GM21381 (cell line): ENCODE data around the gene MTX3.

Experiments
- ATAC-seq: cut with Tn5 transposase; IDR thresholded peaks from one replicate; pipeline ENCODE4 v1.9.1; 2021; ENCODE audit warnings: mild to moderate bottlenecking, moderate library complexity; ENCODE audit not compliant: unreplicated experiment

Gene MTX3

GRCh38 chr5:79936002-79936645, 54.9 kb downstream of the MTX3 start:
- no peak for ATAC-seq

- ATAC-seq, result no peak
Observed at GRCh38 chr5:79934681-79935080, 56.4 kb downstream of the MTX3 start.

GRCh38 chr5:79932510-79933504, 58.3 kb downstream of the MTX3 start:
- ATAC-seq, result no peak

- ATAC-seq, result no peak
Observed at GRCh38 chr5:79931866-79932265, 59.2 kb downstream of the MTX3 start.

GRCh38 chr5:79931409-79931808, 59.7 kb downstream of the MTX3 start:
- no peak for ATAC-seq

- no peak for ATAC-seq
Observed at GRCh38 chr5:79929095-79929494, 62.0 kb downstream of the MTX3 start.
